Natural killer cell (primary cell): ENCODE results near the gene SLC35F3. TPM values are rescaled to one million over a fixed set of nuclear protein-coding genes. Genes with fewer than 3 reads are reported as not detected.

Experiments used
- ATAC-seq, 3 donors: fragments of 150-1000 bp in 2 of 3; fragments of 200-7000 bp in 1 of 3; cut with Tn5 transposase; 1 replicate in 1 of 3; 2 replicates in 2 of 3; pipeline ENCODE4 v1.10.0; 2021; ENCODE audit warnings: mild to moderate bottlenecking in 2 of 3, moderate library complexity in 2 of 3
- DNase-seq, 2 donors: peaks; one replicate each; pipeline versions ENCODE4 v3.0.0 to v3.0.0-alpha.2; 2013 to 2021; ENCODE audit warnings: mixed read lengths in 1 of 2
- H3K27ac ChIP-seq: one replicate; pipeline ENCODE4 v1.5.1; 2013; ENCODE audit warnings: mild to moderate bottlenecking, low read length
- H3K27me3 ChIP-seq: one replicate; pipeline ENCODE4 v1.6.1; 2013; ENCODE audit warnings: low read length; ENCODE audit not compliant: control insufficient read depth, insufficient read depth
- H3K36me3 ChIP-seq: one replicate; pipeline ENCODE4 v1.6.1; 2013; ENCODE audit warnings: low read length; ENCODE audit not compliant: control insufficient read depth, insufficient read depth
- H3K4me1 ChIP-seq: one replicate; pipeline ENCODE4 v1.6.1; 2013; ENCODE audit warnings: low read length; ENCODE audit not compliant: control insufficient read depth, insufficient read depth
- H3K4me3 ChIP-seq: one replicate; pipeline ENCODE4 v1.5.1; 2013; ENCODE audit warnings: low read length
- H3K9me3 ChIP-seq: one replicate; pipeline ENCODE4 v1.6.1; 2013; ENCODE audit warnings: low read length; ENCODE audit not compliant: control insufficient read depth, insufficient read depth
- H3K27ac Mint-ChIP-seq, 2 donors: one replicate each; pipeline ENCODE4 v1.8.0; 2022; ENCODE audit warnings: mild to moderate bottlenecking in 2 of 2, mixed read lengths in 2 of 2, moderate library complexity in 1 of 2
- H3K27me3 Mint-ChIP-seq, 2 donors: one replicate each; pipeline ENCODE4 v1.8.0; 2022; ENCODE audit warnings: low read depth in 2 of 2, mixed read lengths in 2 of 2
- H3K36me3 Mint-ChIP-seq: one replicate; pipeline ENCODE4 v1.8.0; 2022; ENCODE audit warnings: mixed read lengths
- H3K4me1 Mint-ChIP-seq, 2 donors: one replicate each; pipeline ENCODE4 v1.8.0; 2022; ENCODE audit warnings: mixed read lengths in 2 of 2
- H3K4me3 Mint-ChIP-seq: one replicate; pipeline ENCODE4 v1.8.0; 2022; ENCODE audit warnings: mild to moderate bottlenecking, moderate library complexity, mixed read lengths
- H3K9me3 Mint-ChIP-seq, 2 donors: one replicate each; pipeline ENCODE4 v1.8.0; 2022; ENCODE audit warnings: mixed read lengths in 2 of 2
- WGBS: methylation state at CpG from one replicate; pipeline ENCODE4 v1.1.7; 2013; ENCODE audit warnings: missing lambda C conversion rate; ENCODE audit not compliant: insufficient coverage; 5-methylcytosine and 5-hydroxymethylcytosine counted together
- intact Hi-C: fragments of 100-400 bp; cut with micrococcal nuclease; formaldehyde crosslinking; loops from one replicate; pipeline ENCODE4 v1.14.2; 2022
- total RNA-seq, 4 donors: library from RNA; stranded (reverse); fragments of 120-200 nt in 1 of 4; gene quantifications; one replicate each; pipeline versions ENCODE4 v1.2.3 to v1.2.4, GENCODE V29; 2013 to 2022
- TF ChIP-seq, protein P1 (sequence below): fragments of 200-600 bp; IDR thresholded peaks from one replicate; pipeline ENCODE4 v1.8.0; 2022; ENCODE audit warnings: antibody characterized with exemption

Gene SLC35F3
- total RNA-seq, 3 donors from 2014 or later (not counting 1 experiment from before 2014, with no cell fraction given), result not detected

DNA sequence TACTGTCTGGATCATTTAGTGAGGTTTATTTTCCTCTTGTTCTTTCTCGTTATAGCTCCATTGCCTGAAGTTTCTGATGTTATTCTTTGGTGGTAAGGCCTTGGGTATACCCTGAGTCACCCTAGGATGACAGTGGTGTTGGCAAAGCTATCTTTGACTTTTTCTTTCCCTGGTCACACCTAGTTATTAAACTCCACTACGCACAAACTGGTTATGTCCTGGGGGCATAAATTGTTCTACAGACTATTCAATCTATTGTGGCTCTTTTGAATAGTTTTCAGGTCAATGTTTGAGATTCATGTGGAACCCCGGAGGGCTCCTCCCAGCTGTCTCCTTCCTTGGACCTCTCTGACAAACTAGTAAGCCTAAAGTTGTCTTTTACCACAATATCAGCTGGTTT is 157.7 kb downstream of the SLC35F3 start:
- peaks cover 0 to 16% of the 10 kb centered on the region in 2 donors for H3K27me3 Mint-ChIP-seq
- DNase-seq (no peak), ATAC-seq (no peak)
- no peak overlapping the region for H3K4me3 Mint-ChIP-seq
- WGBS, result 53% methylated on average over 2 of the region's 3 CpGs
- intact Hi-C loops, result no loop called here
- H3K4me1 Mint-ChIP-seq, result no peaks in the 10 kb centered on the region
- H3K9me3 Mint-ChIP-seq, result peaks cover 2 to 4% of the 10 kb centered on the region in 2 donors
- Histone ChIP-seq H3K27me3 (no peaks in the 10 kb centered on the region), H3K4me3 (no peak overlapping the region), H3K36me3 (no peaks in the 10 kb centered on the region), H3K4me1 (no peaks in the 10 kb centered on the region), H3K9me3 (no peaks in the 10 kb centered on the region), H3K27ac (no peak overlapping the region)
- TF ChIP-seq, protein P1, sequence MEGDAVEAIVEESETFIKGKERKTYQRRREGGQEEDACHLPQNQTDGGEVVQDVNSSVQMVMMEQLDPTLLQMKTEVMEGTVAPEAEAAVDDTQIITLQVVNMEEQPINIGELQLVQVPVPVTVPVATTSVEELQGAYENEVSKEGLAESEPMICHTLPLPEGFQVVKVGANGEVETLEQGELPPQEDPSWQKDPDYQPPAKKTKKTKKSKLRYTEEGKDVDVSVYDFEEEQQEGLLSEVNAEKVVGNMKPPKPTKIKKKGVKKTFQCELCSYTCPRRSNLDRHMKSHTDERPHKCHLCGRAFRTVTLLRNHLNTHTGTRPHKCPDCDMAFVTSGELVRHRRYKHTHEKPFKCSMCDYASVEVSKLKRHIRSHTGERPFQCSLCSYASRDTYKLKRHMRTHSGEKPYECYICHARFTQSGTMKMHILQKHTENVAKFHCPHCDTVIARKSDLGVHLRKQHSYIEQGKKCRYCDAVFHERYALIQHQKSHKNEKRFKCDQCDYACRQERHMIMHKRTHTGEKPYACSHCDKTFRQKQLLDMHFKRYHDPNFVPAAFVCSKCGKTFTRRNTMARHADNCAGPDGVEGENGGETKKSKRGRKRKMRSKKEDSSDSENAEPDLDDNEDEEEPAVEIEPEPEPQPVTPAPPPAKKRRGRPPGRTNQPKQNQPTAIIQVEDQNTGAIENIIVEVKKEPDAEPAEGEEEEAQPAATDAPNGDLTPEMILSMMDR, result no peak
- H3K36me3 Mint-ChIP-seq, result no peaks in the 10 kb centered on the region
- no peak overlapping the region for H3K27ac Mint-ChIP-seq

DNA sequence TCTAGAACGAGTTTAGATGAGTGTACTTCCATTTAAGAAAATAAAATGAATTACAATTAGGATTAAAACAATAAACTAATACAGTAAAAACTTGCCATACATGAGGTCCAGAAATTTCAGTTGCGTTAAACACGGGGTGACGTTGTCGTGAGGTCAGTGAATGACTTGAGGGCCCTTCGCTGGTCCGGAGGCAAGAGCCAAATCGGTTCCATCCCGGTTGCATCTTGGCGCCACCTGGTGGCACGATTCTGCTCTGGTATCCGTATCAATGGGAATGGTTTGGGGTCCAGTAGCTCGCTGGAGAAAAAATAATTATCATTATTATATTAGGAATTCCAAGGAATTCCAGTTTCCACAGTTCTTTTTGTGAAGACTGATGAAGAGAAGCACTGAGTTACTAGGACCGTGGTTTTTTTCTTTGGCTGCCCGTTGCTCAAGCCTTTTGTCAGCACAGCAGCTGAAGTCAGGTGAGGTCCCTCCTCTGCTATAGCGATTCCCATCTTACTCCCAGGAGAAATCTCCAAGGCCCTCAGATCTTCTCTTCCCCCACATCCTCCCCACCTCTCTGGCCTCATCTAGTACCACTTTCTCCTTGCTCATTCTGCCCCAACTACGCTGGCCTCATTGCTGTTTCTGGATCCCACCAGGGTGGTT is 161.4 kb downstream of the SLC35F3 start:
- Mint-ChIP-seq H3K4me3 (no peak overlapping the region), H3K4me1 (no peaks in the 10 kb centered on the region), H3K36me3 (no peaks in the 10 kb centered on the region), H3K27ac (no peak overlapping the region), H3K27me3 (peaks cover 0 to 9% of the 10 kb centered on the region in 2 donors), H3K9me3 (peaks cover 0 to 4% of the 10 kb centered on the region in 2 donors)
- Histone ChIP-seq H3K27me3 (no peaks in the 10 kb centered on the region), H3K27ac (no peak overlapping the region), H3K9me3 (no peaks in the 10 kb centered on the region), H3K4me3 (no peak overlapping the region), H3K4me1 (no peaks in the 10 kb centered on the region), H3K36me3 (no peaks in the 10 kb centered on the region)
- ATAC-seq, result peak in 1 of 3 donors; percentile 55
- TF ChIP-seq, protein P1, result peak; percentile 64
- WGBS, result 28% methylated on average over 14 of the region's 17 CpGs
- DNase-seq, result peak; percentile 41 to 76
- intact Hi-C loops, result loop anchor here (1.0 kb wide), 1 partner anchor 762 kb away; no protein-coding TSS in a partner anchor

DNA sequence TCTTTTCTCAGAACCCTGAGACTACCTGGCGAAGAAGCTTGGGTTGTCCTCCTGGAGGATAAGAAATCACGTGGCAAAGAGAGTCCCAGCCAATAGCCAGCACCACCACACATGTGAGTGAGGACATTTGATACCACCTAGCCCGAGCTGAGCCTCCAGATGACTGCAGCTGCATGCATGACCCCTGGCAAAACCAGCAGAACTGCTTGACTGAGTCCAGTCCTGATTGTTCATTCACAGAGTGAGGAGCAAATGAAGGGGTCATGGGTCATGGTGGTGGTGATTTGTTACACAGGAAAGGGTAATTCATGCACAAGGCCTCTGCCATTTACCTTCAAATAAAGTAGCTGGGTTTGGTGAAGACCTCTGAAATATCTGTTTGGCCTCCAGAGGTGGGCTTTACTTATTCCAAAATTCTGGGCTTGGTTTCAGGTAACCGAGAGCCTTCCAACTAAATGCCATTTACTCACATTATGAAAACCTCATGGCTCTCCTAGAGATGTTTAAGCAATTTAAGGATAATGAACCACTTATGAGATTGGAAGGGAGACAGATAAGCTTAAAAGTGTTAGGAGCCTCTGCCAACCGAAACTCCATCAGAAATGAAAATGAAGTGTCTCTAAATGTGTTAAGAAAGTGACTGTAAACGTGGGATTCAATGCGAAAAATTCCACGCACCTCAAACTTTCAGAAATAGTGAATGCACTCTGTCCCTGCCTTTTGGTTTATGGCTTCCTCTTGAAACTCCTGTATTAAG is 163.3 kb downstream of the SLC35F3 start:
- Mint-ChIP-seq H3K9me3 (no peaks in the 10 kb centered on the region), H3K4me1 (no peaks in the 10 kb centered on the region), H3K27me3 (peaks cover 0 to 4% of the 10 kb centered on the region in 2 donors), H3K36me3 (no peaks in the 10 kb centered on the region), H3K27ac (no peak overlapping the region), H3K4me3 (no peak overlapping the region)
- Histone ChIP-seq H3K4me1 (no peaks in the 10 kb centered on the region), H3K4me3 (no peak overlapping the region), H3K36me3 (no peaks in the 10 kb centered on the region), H3K27me3 (no peaks in the 10 kb centered on the region), H3K27ac (no peak overlapping the region), H3K9me3 (no peaks in the 10 kb centered on the region)
- 83% methylated on average over 7 of the region's 8 CpGs for WGBS
- no peak for ATAC-seq
- DNase-seq, result no peak
- intact Hi-C loops, result no loop called here
- TF ChIP-seq, protein P1, result no peak
